Neural cell (in vitro differentiated cells): Measurements from ENCODE around the gene PAIP1. TPM values are rescaled to one million over a fixed set of nuclear protein-coding genes. Genes with fewer than 3 reads are reported as not detected.

Experiments used
- H2AFZ ChIP-seq: fragments of 200-600, 300-800 bp; sonication (generic), shearing (Covaris generic); 2 replicates; pipeline ENCODE4 v1.6.0; 2014; ENCODE audit warnings: low read depth, mild to moderate bottlenecking, antibody characterized with exemption, low read length, moderate library complexity
- H3F3A ChIP-seq: fragments of 200-600 bp; shearing (Covaris generic); 2 replicates; pipeline ENCODE4 v1.6.1; 2016; ENCODE audit warnings: mild to moderate bottlenecking, moderate library complexity, mixed read lengths, antibody characterized with exemption, low read length; ENCODE audit not compliant: insufficient read depth, poor library complexity, severe bottlenecking
- H3K27ac ChIP-seq: fragments of 200-600, 300-800 bp; sonication (generic), shearing (Covaris generic); 2 replicates; pipeline ENCODE4 v1.5.1; 2014; ENCODE audit warnings: mild to moderate bottlenecking, low read length, moderate library complexity
- H3K27me3 ChIP-seq: fragments of 300-800, 200-600 bp; sonication (generic), shearing (Covaris generic); 2 replicates; pipeline ENCODE4 v1.6.0; 2014; ENCODE audit warnings: mild to moderate bottlenecking, low read depth, low read length, moderate library complexity; ENCODE audit not compliant: insufficient read depth
- H3K36me3 ChIP-seq: fragments of 300-800, 200-600 bp; sonication (generic), shearing (Covaris generic); 2 replicates; pipeline ENCODE4 v1.5.1; 2014; ENCODE audit warnings: mild to moderate bottlenecking, antibody characterized with exemption, low read length, moderate library complexity; ENCODE audit not compliant: insufficient read depth
- H3K4me2 ChIP-seq: fragments of 300-800, 200-600 bp; sonication (generic), shearing (Covaris generic); 2 replicates; pipeline ENCODE4 v1.6.0; 2014; ENCODE audit warnings: mild to moderate bottlenecking, low read length
- H3K4me3 ChIP-seq: fragments of 300-800, 200-600 bp; sonication (generic), shearing (Covaris generic); 2 replicates; pipeline ENCODE4 v1.5.1; 2014; ENCODE audit warnings: mild to moderate bottlenecking, low read length, moderate library complexity
- H3K79me2 ChIP-seq: fragments of 200-600 bp; shearing (Covaris generic); replicated peaks from 2 replicates; pipeline ENCODE4 v1.6.0; 2014; ENCODE audit warnings: mild to moderate bottlenecking, low read length, moderate library complexity; ENCODE audit not compliant: insufficient read depth
- H3K9ac ChIP-seq: fragments of 300-800, 200-600 bp; sonication (generic), shearing (Covaris generic); 2 replicates; pipeline ENCODE4 v1.6.1; 2016; ENCODE audit warnings: mild to moderate bottlenecking, low read length, mixed read lengths
- H3K9me2 ChIP-seq: fragments of 200-600 bp; shearing (Covaris generic); 2 replicates; pipeline ENCODE4 v1.6.1; 2016; ENCODE audit warnings: mild to moderate bottlenecking, low read length, mixed read lengths; ENCODE audit not compliant: insufficient read depth
- H3K9me3 ChIP-seq: fragments of 200-600, 300-800 bp; sonication (generic), shearing (Covaris generic); 2 replicates; pipeline ENCODE4 v1.6.1; 2016; ENCODE audit warnings: mild to moderate bottlenecking, mixed run types, low read length, moderate library complexity, mixed read lengths
- H4K20me1 ChIP-seq: fragments of 200-600 bp; shearing (Covaris generic); 2 replicates; pipeline ENCODE4 v1.6.1; 2016; ENCODE audit warnings: mild to moderate bottlenecking, mixed run types; ENCODE audit not compliant: insufficient read depth
- CTCF ChIP-seq: fragments of 450-650 bp; IDR thresholded peaks from 2 replicates; pipeline ENCODE4 v1.5.1; 2014; ENCODE audit warnings: antibody characterized with exemption, mild to moderate bottlenecking, moderate library complexity; ENCODE audit not compliant: poor library complexity, severe bottlenecking
- EP300 ChIP-seq: fragments of 450-650 bp; conservative IDR thresholded peaks from 2 replicates; pipeline ENCODE4 v1.6.1; 2014; ENCODE audit warnings: antibody characterized with exemption, mild to moderate bottlenecking, moderate library complexity; ENCODE audit not compliant: poor library complexity, severe bottlenecking
- EZH2 ChIP-seq: fragments of 200-600, 300-800 bp; shearing (Covaris generic), sonication (generic); IDR thresholded peaks from 2 replicates; pipeline ENCODE4 v1.6.1; 2014; ENCODE audit warnings: antibody characterized with exemption, low read length, borderline replicate concordance, mild to moderate bottlenecking; ENCODE audit not compliant: insufficient read depth, poor library complexity, severe bottlenecking
- MXI1 ChIP-seq: fragments of 450-650 bp; conservative IDR thresholded peaks from 2 replicates; pipeline ENCODE4 v1.6.1; 2014; ENCODE audit warnings: antibody characterized with exemption, mild to moderate bottlenecking; ENCODE audit not compliant: poor library complexity, severe bottlenecking
- POLR2AphosphoS5 ChIP-seq: IDR thresholded peaks from 2 replicates; pipeline ENCODE4 v1.6.1; 2012
- RAD21 ChIP-seq: fragments of 450-650 bp; conservative IDR thresholded peaks from 2 replicates; pipeline ENCODE4 v1.6.1; 2014; ENCODE audit warnings: antibody characterized with exemption, mild to moderate bottlenecking, moderate library complexity
- REST ChIP-seq: IDR thresholded peaks from 2 replicates; pipeline ENCODE4 v1.6.1; 2012; ENCODE audit warnings: borderline replicate concordance
- SMC3 ChIP-seq: fragments of 450-650 bp; conservative IDR thresholded peaks from 2 replicates; pipeline ENCODE4 v1.6.1; 2014; ENCODE audit warnings: antibody characterized with exemption, mild to moderate bottlenecking, moderate library complexity; ENCODE audit not compliant: poor library complexity
- TAF1 ChIP-seq: IDR thresholded peaks from 2 replicates; pipeline ENCODE4 v1.6.1; 2012; ENCODE audit warnings: low read depth
- polyA plus RNA-seq: library from polyadenylated mRNA; depleted of rRNA; stranded (reverse); fragments of >200 nt; gene quantifications from 2 replicates; pipeline ENCODE4 v1.2.3, GENCODE V29; 2014

Gene PAIP1
- polyA plus RNA-seq, 1 donor from 2014 or later = 276 TPM

- Histone ChIP-seq H3K79me2 (peaks cover 4% of the 10 kb centered on the region), H3K27me3 (no peaks in the 10 kb centered on the region), H3K27ac (peak within 1 kb of the TSS; percentile 65)
Observed at GRCh38 chr5:43602461-43603343, 45.8 kb upstream of the PAIP1 start, which contains the start of gene NNT. TSS of gene NNT (plus strand) at chr5:43603180. CDS start at chr5:43609196, 6,016 bp downstream.

More at GRCh38 chr5:43602461-43603343, 45.8 kb upstream of the PAIP1 start, which contains the start of gene NNT:
- H3K9me2 ChIP-seq = no peaks in the 10 kb centered on the region
- no peaks in the 10 kb centered on the region for H3K9me3 ChIP-seq
- H3K4me3 ChIP-seq = peak within 1 kb of the TSS; percentile 71
- no peaks in the 10 kb centered on the region for H4K20me1 ChIP-seq
- no peaks in the 10 kb centered on the region for H3K36me3 ChIP-seq
- TF ChIP-seq TAF1 = no peak
- TF ChIP-seq EP300 = no peak
- TF ChIP-seq EZH2 = no peak
- TF ChIP-seq RAD21 = peak; percentile 9
- TF ChIP-seq CTCF = no peak
- no peak for TF ChIP-seq REST
- TF ChIP-seq MXI1 = peak; percentile 68
- peak; percentile 58 for TF ChIP-seq POLR2AphosphoS5
- TF ChIP-seq SMC3 = no peak
- H3F3A ChIP-seq = no peaks in the 10 kb centered on the region
- peak within 1 kb of the TSS; percentile 85 for H3K9ac ChIP-seq
- H3K4me2 ChIP-seq = peak within 1 kb of the TSS; percentile 85
- H2AFZ ChIP-seq = peak within 1 kb of the TSS; percentile 95
